Activated CD4-positive, alpha-beta memory T cell treated with anti-CD3 and anti-CD28 coated beads for 36 hours (primary cell): Measurements from ENCODE around the gene RHOA. TPM values are rescaled to one million over a fixed set of nuclear protein-coding genes. Genes with fewer than 3 reads are reported as not detected.

Experiments used
- CTCF ChIA-PET: fragments of 350-600 bp; sonication (Branson Sonifier 250); formaldehyde crosslinking; loops from one replicate; lab custom pipeline; 2021; ENCODE audit warnings: antibody characterized with exemption, inconsistent platforms; lab: Charles Lee
- POLR2A ChIA-PET: fragments of 350-600 bp; sonication (Branson Sonifier 250); formaldehyde crosslinking; loops from one replicate; lab custom pipeline; 2021; ENCODE audit warnings: antibody characterized with exemption; lab: Charles Lee
- DNase-seq: peaks from one replicate; pipeline ENCODE4 v3.0.0-alpha.2; 2020
- H3K27ac Mint-ChIP-seq: one replicate; pipeline ENCODE4 v1.8.0; 2021; ENCODE audit warnings: mixed read lengths
- H3K27me3 Mint-ChIP-seq: one replicate; pipeline ENCODE4 v1.8.0; 2021; ENCODE audit warnings: mixed read lengths
- H3K36me3 Mint-ChIP-seq: one replicate; pipeline ENCODE4 v1.8.0; 2021; ENCODE audit warnings: mixed read lengths
- H3K4me1 Mint-ChIP-seq: one replicate; pipeline ENCODE4 v1.8.0; 2021; ENCODE audit warnings: low read depth, mixed read lengths
- H3K4me3 Mint-ChIP-seq: one replicate; pipeline ENCODE4 v1.8.0; 2021; ENCODE audit warnings: mild to moderate bottlenecking, mixed read lengths
- H3K9me3 Mint-ChIP-seq: one replicate; pipeline ENCODE4 v1.8.0; 2021; ENCODE audit warnings: mixed read lengths
- intact Hi-C: fragments of 100-400 bp; cut with micrococcal nuclease; formaldehyde crosslinking; loops from one replicate; pipeline ENCODE4 v1.15.1; 2023
- total RNA-seq, 2 experiments: library from RNA; stranded (reverse); gene quantifications; one replicate each; pipeline ENCODE4 v1.2.3, GENCODE V29; 2021

RHOA gene
- total RNA-seq = 100 to 1,000 TPM; 497 to 514 TPM

DNA sequence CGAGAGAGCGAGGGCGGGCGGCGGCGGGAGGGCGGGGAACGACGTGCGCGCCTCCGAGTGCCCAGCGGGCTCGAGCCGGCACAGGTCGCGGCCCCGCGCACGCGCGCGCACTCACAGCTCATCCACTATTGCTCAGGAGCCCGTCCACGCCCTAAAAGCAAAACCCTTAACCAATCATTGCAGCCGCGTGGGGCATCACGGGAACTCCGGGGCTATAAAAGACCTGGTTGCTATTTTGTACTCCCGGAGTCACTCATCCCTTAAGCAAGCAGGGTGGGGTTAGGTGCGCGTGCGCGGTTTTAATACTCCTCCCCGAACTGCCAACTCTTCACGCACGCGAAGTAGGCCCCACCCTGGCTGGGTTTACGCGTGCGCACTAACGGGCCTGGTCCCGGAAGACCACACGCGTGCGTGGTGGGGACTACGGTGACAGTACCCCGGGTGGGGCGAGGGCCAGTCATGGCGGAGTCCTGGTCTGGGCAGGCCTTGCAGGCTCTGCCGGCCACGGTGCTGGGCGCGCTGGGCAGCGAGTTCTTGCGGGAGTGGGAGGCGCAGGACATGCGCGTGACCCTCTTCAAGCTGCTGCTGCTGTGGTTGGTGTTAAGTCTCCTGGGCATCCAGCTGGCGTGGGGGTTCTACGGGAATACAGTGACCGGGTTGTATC is at the start of gene RHOA, which contains the start of gene TCTA:
RHOA (minus strand) TSS at position 9 of the 664 bp plus-strand sequence. CDS start 36,387 bp downstream, outside the sequence.
TCTA (plus strand) TSS at position 456 of the 664 bp plus-strand sequence; CDS start at position 460, 4 bp downstream.
- no peaks in the 10 kb centered on the region for H3K27me3 Mint-ChIP-seq

DNA sequence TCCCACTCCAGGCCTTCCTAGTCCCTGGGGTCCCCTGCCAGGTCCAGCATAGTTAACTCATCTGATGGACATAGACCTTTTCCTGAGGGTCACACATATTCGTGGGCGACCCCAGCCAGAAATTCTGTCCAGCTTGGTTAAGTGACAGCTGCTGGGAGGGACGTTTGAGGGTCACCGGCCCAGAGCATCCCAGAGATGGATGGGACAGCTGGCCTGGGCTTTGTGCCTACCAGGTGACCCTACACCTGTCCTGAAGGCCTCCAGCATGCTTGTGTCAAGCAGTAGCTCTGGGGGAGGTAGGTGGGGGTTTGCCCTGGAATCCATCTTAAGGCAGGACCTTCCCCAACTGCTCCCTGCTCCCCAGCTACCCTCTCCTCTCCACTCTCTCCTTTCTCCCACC is 49.2 kb upstream of the RHOA start:
- no peak for DNase-seq
- no peak overlapping the region for H3K4me3 Mint-ChIP-seq
- intact Hi-C loops = no loop called here
- no peak overlapping the region for H3K27ac Mint-ChIP-seq
- ChIA-PET CTCF (no interaction called here), POLR2A (interaction anchor here (0.6 kb wide), 1 partner anchor 128 kb away, joined by 4 read pairs; no protein-coding TSS in a partner anchor)
- no peaks in the 10 kb centered on the region for H3K36me3 Mint-ChIP-seq
- no peaks in the 10 kb centered on the region for H3K27me3 Mint-ChIP-seq
- no peaks in the 10 kb centered on the region for H3K4me1 Mint-ChIP-seq
- no peaks in the 10 kb centered on the region for H3K9me3 Mint-ChIP-seq

More for the DNA sequence above, at the start of gene RHOA, which contains the start of gene TCTA:
- intact Hi-C loops = loop anchor here (1.0 to 10.0 kb wide), 8 partner anchors 9 to 387 kb away; partner anchors contain the start of genes DAG1, GPX1, IMPDH2 and NDUFAF3
- DNase-seq = peak; percentile 99
- peaks cover 63% of the 10 kb centered on the region for H3K4me1 Mint-ChIP-seq
- H3K9me3 Mint-ChIP-seq = no peaks in the 10 kb centered on the region
- CTCF ChIA-PET = interaction anchor here (1.2 to 6.0 kb wide), 3 partner anchors 32 to 72 kb away, joined by 4 to 58 read pairs (median 15); partner anchors contain the start of gene USP4
- POLR2A ChIA-PET = interaction anchor here (0.9 to 4.6 kb wide), 14 partner anchors 9 to 405 kb away, joined by 3 to 33 read pairs (median 4); partner anchors contain the start of genes DAG1, GPX1, NICN1 and QRICH1
- peaks cover 28% of the 10 kb centered on the region for H3K36me3 Mint-ChIP-seq
- H3K4me3 Mint-ChIP-seq = peak within 1 kb of the TSS; percentile 90
- H3K27ac Mint-ChIP-seq = peak within 1 kb of the TSS; percentile 95

DNA sequence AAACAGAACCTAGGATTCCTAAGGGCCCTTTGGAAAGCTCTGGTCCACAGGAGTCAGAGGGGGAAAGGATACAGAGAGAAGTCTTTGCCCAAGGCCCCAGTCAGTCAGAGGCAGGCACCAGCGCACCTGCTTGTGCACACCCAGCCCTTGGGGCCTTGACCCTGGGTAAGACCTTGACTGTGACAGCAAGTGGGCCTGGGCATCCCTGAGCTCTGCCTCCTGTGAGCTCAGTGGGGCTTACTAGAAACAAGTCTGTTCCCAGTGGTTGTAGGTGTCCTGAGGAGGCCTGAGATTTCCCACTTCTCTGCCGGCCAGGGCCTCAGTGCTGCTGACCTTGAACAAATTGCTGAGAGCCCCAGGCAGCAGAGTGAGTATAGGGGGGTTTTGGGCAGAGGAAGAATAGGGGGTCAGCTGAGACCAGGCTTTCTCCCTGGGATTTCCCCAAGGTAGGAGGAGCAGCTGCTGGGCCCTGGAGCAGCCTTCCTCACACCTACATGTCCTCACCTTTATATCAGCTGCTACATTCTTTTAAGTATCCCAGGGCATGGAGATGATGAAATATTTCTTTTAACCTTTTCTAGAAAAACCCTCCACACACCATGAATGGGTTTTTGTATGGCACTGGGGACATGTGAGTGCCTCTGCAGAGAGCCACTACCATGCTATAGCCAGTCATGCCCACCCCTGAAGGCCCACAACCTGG is 48.6 kb upstream of the RHOA start:
- Mint-ChIP-seq H3K4me3 (no peak overlapping the region), H3K27ac (no peak overlapping the region), H3K36me3 (no peaks in the 10 kb centered on the region), H3K27me3 (no peaks in the 10 kb centered on the region), H3K4me1 (no peaks in the 10 kb centered on the region), H3K9me3 (no peaks in the 10 kb centered on the region)
- no peak for DNase-seq
- ChIA-PET CTCF (interaction anchor here (0.5 kb wide), 1 partner anchor 491 kb away, joined by 4 read pairs; no protein-coding TSS in a partner anchor), POLR2A (interaction anchor here (0.6 kb wide), 1 partner anchor 128 kb away, joined by 4 read pairs; no protein-coding TSS in a partner anchor)
- intact Hi-C loops = no loop called here

DNA sequence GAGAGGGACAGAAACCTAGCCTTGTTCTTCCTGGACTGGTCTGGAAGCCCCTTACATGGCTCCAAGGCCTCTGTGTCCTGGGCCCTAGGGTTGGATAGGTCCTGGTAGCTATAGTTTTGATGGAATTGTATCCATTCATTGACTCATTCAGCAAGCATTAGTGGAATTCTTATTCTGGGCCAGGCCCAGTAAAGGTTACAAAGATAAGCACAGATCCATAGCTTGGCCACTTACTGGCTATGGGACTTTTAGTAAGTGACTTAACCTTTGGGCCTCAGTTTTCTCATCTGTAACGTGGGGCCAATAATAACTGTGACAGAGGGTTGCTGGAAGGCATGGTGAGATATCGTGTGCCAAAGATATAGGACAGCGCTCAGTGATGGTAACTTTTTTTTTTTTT is 44.7 kb upstream of the RHOA start:
- ChIA-PET POLR2A (no interaction called here), CTCF (no interaction called here)
- intact Hi-C loops = no loop called here
- H3K27me3 Mint-ChIP-seq = no peaks in the 10 kb centered on the region
- H3K27ac Mint-ChIP-seq = no peak overlapping the region
- no peak overlapping the region for H3K4me3 Mint-ChIP-seq
- no peaks in the 10 kb centered on the region for H3K36me3 Mint-ChIP-seq
- no peaks in the 10 kb centered on the region for H3K4me1 Mint-ChIP-seq
- no peak for DNase-seq
- no peaks in the 10 kb centered on the region for H3K9me3 Mint-ChIP-seq

DNA sequence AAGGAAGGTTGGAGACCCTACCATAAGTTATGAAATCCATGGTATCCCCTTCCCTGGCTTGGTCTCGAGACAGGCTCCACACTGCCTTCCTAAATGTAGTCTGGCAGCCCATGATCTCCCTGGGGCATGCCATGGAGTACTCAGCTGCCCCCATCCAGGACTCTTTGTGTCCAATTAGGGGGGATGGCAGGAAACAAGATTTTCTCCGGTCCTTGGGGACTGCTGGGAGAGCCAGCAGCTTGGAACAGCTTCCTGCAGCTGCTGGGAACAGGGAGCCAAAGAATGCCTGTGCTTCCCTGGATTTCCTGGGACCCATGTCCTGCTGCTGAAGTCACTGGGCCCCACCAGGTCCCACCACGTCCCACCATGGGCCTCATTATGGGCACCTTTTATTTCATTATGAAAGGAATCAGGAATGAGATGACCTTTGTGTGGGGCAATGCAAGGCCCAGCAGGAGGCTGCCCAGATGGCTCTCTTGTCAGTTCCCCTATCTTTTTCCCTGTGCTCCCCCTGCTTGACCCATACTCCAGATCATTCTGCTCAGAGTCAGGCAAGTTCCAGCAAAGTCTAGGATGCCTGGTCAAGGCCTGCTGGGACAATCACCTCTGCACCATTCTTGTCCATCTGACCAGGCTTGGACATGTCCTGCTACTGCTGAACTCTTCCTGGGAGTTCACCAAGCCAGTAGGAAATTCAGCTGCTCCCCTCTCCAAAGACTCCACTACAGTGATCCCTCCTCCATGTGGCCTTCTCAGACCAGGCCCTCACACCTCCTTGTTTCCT is 43.3 kb upstream of the RHOA start:
- CTCF ChIA-PET = no interaction called here
- DNase-seq = no peak
- no peaks in the 10 kb centered on the region for H3K4me1 Mint-ChIP-seq
- no peaks in the 10 kb centered on the region for H3K9me3 Mint-ChIP-seq
- POLR2A ChIA-PET = no interaction called here
- no peaks in the 10 kb centered on the region for H3K27me3 Mint-ChIP-seq
- intact Hi-C loops = no loop called here
- H3K36me3 Mint-ChIP-seq = no peaks in the 10 kb centered on the region
- no peak overlapping the region for H3K4me3 Mint-ChIP-seq
- no peak overlapping the region for H3K27ac Mint-ChIP-seq

DNA sequence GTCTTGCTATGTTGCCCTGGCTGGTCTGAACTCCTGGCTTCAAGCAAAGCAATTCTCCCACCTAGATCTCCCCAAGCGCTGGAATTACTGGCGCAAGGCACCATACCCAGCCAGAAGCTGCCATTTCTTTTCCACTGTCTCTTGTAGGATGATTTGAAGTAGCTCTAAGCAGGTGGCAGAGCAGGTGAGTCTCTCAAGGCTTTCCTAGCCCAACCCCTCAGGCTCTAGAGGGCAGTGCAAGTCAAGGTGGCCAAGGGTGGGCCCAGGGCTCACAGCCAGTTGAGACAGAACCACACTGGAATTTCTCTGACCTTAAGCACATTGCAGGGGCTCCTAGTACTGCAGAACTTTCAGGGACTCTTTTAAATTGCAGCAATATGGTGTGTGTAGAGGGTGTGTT is 42.7 kb upstream of the RHOA start:
- no peaks in the 10 kb centered on the region for H3K4me1 Mint-ChIP-seq
- POLR2A ChIA-PET = no interaction called here
- no peaks in the 10 kb centered on the region for H3K36me3 Mint-ChIP-seq
- CTCF ChIA-PET = no interaction called here
- no peaks in the 10 kb centered on the region for H3K27me3 Mint-ChIP-seq
- H3K4me3 Mint-ChIP-seq = no peak overlapping the region
- H3K27ac Mint-ChIP-seq = no peak overlapping the region
- H3K9me3 Mint-ChIP-seq = no peaks in the 10 kb centered on the region
- no peak for DNase-seq
- intact Hi-C loops = no loop called here

DNA sequence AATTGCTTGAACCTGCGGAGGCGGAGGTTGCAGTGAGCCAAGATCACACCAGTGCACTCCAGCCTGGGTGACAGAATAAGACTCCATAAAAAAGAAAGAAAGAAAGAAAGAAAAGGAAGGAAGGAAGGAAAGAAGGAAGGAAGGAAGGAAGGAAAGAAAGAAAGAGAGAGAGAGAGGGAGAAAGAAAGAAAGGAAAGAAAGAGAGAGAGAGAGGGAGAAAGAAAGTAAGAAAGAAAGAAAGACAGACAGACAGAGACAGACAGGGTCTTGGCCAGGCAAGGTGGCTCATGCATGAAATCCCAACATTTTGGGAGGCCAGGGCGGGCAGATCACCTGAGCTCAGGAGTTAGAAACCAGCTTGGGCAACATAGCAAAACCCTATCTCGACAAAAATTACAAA is 41.8 kb upstream of the RHOA start:
- Mint-ChIP-seq H3K4me1 (peaks cover 4% of the 10 kb centered on the region), H3K9me3 (no peaks in the 10 kb centered on the region), H3K27me3 (no peaks in the 10 kb centered on the region), H3K36me3 (no peaks in the 10 kb centered on the region), H3K4me3 (no peak overlapping the region), H3K27ac (no peak overlapping the region)
- POLR2A ChIA-PET = interaction anchor here (1.3 kb wide), 1 partner anchor 16 kb away, joined by 6 read pairs; no protein-coding TSS in a partner anchor
- intact Hi-C loops = no loop called here
- CTCF ChIA-PET = interaction anchor here (1.7 kb wide), 1 partner anchor 38 kb away, joined by 7 read pairs; no protein-coding TSS in a partner anchor
- DNase-seq = no peak

DNA sequence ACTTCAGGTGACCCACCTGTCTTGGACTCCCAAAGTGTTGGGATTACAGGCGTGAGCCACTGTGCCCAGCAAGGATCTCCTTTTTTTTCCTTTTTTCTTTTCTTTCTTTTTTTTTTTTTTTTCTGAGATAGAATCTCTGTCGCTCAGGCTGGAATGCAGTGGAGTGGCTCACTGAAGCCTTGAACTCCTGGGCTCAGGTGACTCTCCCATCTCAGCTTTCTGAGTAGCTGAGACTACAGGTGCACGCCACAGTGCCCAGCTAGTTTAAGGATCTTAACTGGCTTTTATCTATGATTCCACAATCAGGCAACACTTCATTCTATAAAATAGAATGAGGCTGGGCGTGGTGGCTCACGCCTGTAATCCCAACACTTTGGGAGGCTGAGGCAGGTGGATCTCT is 33.6 kb upstream of the RHOA start:
- H3K4me3 Mint-ChIP-seq = no peak overlapping the region
- H3K9me3 Mint-ChIP-seq = no peaks in the 10 kb centered on the region
- intact Hi-C loops = loop anchor here (5.0 to 10.0 kb wide), 2 partner anchors 88 to 421 kb away; partner anchors contain the start of genes GPX1, IMPDH2 and NDUFAF3
- no peak overlapping the region for H3K27ac Mint-ChIP-seq
- no peaks in the 10 kb centered on the region for H3K27me3 Mint-ChIP-seq
- POLR2A ChIA-PET = interaction anchor here (1.6 kb wide), 1 partner anchor 30 kb away, joined by 4 read pairs; no protein-coding TSS in a partner anchor
- peaks cover 15% of the 10 kb centered on the region for H3K4me1 Mint-ChIP-seq
- no peaks in the 10 kb centered on the region for H3K36me3 Mint-ChIP-seq
- no peak for DNase-seq
- CTCF ChIA-PET = interaction anchor here (0.7 to 2.7 kb wide), 6 partner anchors 30 to 777 kb away, joined by 3 to 10 read pairs (median 6); partner anchors contain the start of genes KLHDC8B and USP4

DNA sequence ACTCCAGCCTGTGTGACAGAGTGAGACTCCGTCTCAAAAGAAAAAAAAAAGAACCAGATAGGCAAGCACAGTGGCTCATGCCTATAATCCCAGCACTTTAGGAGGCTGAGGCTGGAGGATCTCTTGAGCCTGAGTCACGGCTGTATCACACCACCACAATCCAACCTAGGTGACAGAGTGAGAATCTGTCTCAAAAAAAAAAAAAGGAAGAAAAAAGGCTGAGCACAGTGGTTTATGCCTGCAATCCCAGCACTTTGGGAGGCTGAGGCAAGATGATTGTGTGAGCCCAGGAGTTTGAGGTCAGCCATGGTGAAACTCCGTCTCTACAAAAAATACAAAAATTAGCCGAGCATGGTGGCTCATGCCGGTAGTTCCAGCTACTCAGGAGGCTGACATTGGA is 23.0 kb upstream of the RHOA start:
- ChIA-PET CTCF (no interaction called here), POLR2A (no interaction called here)
- H3K9me3 Mint-ChIP-seq = no peaks in the 10 kb centered on the region
- no peak for DNase-seq
- H3K4me3 Mint-ChIP-seq = no peak overlapping the region
- no peak overlapping the region for H3K27ac Mint-ChIP-seq
- intact Hi-C loops = no loop called here
- no peaks in the 10 kb centered on the region for H3K4me1 Mint-ChIP-seq
- no peaks in the 10 kb centered on the region for H3K27me3 Mint-ChIP-seq
- H3K36me3 Mint-ChIP-seq = no peaks in the 10 kb centered on the region

DNA sequence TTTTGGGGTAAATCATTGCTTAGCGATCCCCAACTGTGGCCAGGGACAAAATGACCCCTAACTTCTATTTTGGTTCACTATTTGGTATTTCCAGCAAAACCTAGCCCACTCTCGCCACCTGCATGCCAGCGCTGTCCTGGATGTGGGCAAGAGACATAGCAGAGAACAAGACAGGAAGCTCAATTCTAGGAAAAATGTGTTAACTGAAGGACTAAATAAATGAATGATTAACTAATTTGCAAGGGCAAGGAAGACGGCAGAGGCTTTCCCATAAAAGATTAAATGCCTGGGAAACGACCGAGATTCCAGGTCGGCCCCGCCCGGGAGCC is 16.9 kb upstream of the RHOA start:
- ChIA-PET CTCF (interaction anchor here (1.0 to 2.1 kb wide), 7 partner anchors 10 to 127 kb away, joined by 3 to 10 read pairs (median 5); partner anchors contain the start of gene USP4), POLR2A (interaction anchor here (0.8 to 2.4 kb wide), 8 partner anchors 10 to 872 kb away, joined by 3 to 11 read pairs (median 6); partner anchors contain the start of genes DAG1, PFKFB4, RHOA and TCTA)
- peak overlapping the region; percentile 77 for H3K4me3 Mint-ChIP-seq
- peak overlapping the region; percentile 73 for H3K27ac Mint-ChIP-seq
- H3K36me3 Mint-ChIP-seq = peaks cover 2% of the 10 kb centered on the region
- peaks cover 14% of the 10 kb centered on the region for H3K4me1 Mint-ChIP-seq
- H3K27me3 Mint-ChIP-seq = no peaks in the 10 kb centered on the region
- intact Hi-C loops = loop anchor here (1.0 to 2.0 kb wide), 4 partner anchors 7 to 20 kb away; partner anchors contain the start of gene TCTA
- no peaks in the 10 kb centered on the region for H3K9me3 Mint-ChIP-seq
- no peak for DNase-seq

DNA sequence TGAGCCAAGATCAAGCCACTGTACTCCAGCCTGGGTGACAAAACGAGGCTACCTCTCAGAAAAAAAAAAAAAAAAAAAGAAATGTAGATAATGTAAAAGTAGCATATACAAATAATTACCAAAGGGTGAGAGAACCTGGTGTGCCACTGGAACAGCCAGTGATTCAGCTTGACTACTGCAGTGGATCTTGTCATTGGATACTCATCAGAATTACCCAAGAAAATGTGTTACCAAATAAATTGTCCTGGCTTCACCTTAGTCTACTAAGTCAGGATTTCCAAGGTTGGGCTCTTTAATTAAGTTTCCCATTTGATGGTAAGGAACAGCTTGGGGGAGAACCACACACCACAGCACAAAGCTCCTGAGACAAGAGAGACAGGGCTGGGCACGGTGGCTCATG is 15.8 kb upstream of the RHOA start:
- no peak for DNase-seq
- Mint-ChIP-seq H3K36me3 (peaks cover 2% of the 10 kb centered on the region), H3K27me3 (no peaks in the 10 kb centered on the region), H3K4me1 (peaks cover 14% of the 10 kb centered on the region), H3K9me3 (no peaks in the 10 kb centered on the region), H3K27ac (no peak overlapping the region), H3K4me3 (peak overlapping the region; percentile 77)
- ChIA-PET CTCF (interaction anchor here (0.7 to 2.1 kb wide), 3 partner anchors 11 to 148 kb away, joined by 3 to 10 read pairs (median 9); partner anchors contain the start of gene USP4), POLR2A (interaction anchor here (1.3 to 2.7 kb wide), 3 partner anchors 8 to 42 kb away, joined by 7 to 11 read pairs (median 7); partner anchors contain the start of gene DAG1)
- intact Hi-C loops = no loop called here
